Measurements from ENCODE around the gene STPG1.

DNA sequence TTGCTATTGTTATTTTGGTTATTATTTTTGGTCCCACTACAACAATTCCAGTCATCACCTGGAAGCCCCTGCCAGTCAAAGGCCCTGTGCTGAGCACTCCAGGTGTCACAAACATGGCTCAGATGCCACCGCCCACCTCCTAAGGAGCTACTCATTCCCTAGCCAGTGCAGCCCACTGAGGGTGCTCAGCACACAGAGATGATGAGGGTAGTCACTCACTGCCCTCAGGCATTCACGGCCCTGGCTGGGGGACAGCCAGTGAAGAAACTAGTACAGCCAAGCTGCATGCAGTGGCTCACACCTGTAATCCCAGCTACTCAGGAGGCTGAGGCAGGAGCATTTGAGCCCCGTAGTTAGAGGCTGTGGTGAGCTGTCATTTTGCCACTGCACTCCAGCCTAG is 44.3 kb upstream of the STPG1 start:
- TF ChIP-seq, protein P1, sequence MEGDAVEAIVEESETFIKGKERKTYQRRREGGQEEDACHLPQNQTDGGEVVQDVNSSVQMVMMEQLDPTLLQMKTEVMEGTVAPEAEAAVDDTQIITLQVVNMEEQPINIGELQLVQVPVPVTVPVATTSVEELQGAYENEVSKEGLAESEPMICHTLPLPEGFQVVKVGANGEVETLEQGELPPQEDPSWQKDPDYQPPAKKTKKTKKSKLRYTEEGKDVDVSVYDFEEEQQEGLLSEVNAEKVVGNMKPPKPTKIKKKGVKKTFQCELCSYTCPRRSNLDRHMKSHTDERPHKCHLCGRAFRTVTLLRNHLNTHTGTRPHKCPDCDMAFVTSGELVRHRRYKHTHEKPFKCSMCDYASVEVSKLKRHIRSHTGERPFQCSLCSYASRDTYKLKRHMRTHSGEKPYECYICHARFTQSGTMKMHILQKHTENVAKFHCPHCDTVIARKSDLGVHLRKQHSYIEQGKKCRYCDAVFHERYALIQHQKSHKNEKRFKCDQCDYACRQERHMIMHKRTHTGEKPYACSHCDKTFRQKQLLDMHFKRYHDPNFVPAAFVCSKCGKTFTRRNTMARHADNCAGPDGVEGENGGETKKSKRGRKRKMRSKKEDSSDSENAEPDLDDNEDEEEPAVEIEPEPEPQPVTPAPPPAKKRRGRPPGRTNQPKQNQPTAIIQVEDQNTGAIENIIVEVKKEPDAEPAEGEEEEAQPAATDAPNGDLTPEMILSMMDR (IDR thresholded peaks at IDR 0.05) = no peak
- TF ChIP-seq POLR2A (IDR thresholded peaks at IDR 0.05; ENCODE audit: low read depth) (no peak), EP300 (IDR thresholded peaks at IDR 0.05) (no peak), POLR2AphosphoS5 (IDR thresholded peaks at IDR 0.05) (no peak)
